GM18951 (cell line): ENCODE measurements around the gene IGF2BP2.

ENCODE experiments used
- POLR2A ChIP-seq: IDR thresholded peaks from 4 replicates; pipeline ENCODE4 v1.6.1; 2011; ENCODE audit warnings: mild to moderate bottlenecking; ENCODE audit not compliant: insufficient read length, insufficient read depth; ENCODE audit errors: extremely low read depth
- in situ Hi-C: fragments of 300-500 bp; cut with MboI; formaldehyde crosslinking; loops from one replicate; pipeline ENCODE4 v1.12.0; 2022; ENCODE audit warnings: low sequenced_read_pairs, mixed read lengths, inconsistent platforms; ENCODE audit not compliant: unreplicated experiment

Gene IGF2BP2

DNA sequence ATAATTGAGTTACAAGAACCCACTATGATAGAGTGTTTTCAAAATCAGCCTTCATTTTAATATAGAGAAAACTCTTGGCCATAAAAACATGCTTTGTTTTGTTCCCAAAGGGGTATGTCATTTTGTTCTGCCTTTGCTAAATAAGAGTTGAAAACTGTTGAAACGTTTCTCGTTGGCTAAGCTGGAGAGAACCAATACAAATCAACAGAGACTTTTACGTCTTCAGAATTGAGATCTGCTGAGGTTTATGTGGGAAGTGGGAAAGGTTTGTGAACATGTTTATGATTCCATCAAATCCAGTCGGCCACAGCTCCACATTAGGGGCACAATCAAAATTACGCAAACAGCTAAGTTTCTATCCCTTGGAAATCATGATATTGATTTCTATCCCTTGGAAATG, 102.0 kb downstream of the IGF2BP2 start:
- no peak for TF ChIP-seq POLR2A
- in situ Hi-C loops, result no loop called here

DNA sequence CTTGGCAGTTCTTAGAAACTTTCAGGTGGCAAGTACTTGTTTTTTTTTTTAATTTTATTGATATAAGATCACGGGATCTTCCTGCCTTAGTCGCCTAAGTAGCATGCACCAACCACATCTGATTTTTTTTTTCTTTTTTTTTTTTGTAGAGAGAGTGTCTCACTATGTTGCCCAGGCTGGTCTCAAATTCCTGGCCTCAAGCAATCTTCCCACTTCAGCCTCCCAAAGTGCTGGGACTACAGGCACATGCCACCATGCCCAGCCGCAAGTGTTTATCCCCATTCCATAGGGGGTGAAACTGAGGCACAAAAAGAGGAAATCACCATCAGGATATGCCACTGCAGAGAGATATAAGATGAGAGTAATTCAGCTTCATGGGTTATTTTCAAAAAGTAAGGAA, 102.9 kb downstream of the IGF2BP2 start:
- in situ Hi-C loops, result no loop called here
- no peak for TF ChIP-seq POLR2A

- no peak for TF ChIP-seq POLR2A
- in situ Hi-C loops, result no loop called here
Observed at GRCh38 chr3:185720326-185720725, 104.5 kb downstream of the IGF2BP2 start.

DNA sequence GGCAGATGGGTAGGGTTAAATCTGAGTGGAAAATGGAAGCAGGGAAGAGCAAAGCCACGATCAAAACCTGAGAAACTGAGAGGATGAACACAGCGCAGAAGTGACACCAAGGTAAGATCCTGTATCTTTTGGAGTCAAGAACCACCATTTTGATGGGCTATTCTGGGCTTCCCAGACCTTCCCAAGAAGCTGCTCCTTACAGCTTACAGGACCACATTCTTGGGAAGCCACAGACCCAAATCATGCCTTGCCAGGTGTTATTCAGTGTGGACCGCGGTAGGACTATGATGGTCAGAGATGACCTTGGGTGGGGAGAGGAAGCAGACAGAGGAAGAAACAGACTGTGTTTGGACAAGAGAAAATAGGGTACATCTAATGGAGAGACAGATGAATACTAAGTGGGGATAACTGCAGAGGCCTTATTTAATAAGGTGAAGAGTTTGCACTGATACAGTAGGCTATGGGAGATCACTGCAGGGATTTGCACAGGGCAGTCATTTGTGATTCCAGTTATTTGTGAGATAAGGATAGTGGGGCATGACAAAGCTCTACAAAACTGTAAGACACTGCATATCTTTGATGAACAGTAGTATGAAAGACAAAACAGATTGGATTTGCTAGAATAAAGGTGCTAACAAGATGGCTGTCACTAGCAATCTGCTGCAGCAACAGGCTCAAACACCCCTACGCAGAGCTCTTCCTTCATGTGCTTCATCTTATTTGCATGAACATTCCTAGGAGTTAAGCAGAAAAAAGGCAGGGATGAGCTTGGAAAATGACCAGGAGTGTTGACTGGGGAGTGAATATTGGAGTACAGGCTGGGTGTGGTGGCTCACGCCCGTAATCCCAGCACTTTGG, 105.9 kb downstream of the IGF2BP2 start:
- TF ChIP-seq POLR2A, result no peak
- in situ Hi-C loops, result no loop called here

DNA sequence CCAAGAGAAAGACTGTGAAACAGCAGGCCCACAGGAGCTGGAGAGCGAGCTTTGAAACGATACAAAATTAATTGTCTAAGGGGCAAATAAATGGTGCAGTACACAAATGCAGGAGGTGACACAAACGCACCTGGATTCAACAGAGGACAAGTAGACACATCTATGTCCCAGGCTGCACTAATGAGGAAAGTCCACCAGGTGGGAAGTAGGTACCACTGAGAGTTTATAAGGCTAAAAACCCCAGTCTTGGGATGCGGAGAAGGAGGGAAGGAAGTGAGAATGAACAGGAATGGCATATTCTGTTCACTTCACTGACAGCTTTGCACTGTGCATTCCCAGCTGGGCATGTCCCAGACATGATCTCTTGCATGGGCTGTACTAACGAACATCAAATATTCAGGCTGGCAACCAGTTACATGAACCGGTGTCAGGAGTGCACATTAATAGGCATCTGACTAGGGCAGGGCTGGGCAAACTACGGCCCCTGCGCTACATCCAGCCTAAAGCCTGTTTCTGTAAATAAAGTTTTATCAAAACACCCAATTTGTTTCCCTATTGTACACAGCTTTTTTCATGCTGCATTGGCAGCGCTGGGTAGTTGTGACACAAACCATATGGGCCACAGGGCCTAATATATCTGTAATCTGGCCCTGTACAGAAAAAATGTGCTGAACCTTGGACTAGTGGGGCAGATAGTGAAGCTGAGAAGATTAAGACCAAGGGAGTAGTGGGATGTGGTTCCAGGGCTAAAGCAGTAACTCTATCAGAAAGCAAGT, 107.0 kb downstream of the IGF2BP2 start:
- no peak for TF ChIP-seq POLR2A
- in situ Hi-C loops, result no loop called here

- TF ChIP-seq POLR2A, result no peak
- in situ Hi-C loops, result no loop called here
Observed at GRCh38 chr3:185717121-185717520, 107.7 kb downstream of the IGF2BP2 start.

- in situ Hi-C loops, result no loop called here
- no peak for TF ChIP-seq POLR2A
Observed at GRCh38 chr3:185716436-185717108, 108.3 kb downstream of the IGF2BP2 start.

DNA sequence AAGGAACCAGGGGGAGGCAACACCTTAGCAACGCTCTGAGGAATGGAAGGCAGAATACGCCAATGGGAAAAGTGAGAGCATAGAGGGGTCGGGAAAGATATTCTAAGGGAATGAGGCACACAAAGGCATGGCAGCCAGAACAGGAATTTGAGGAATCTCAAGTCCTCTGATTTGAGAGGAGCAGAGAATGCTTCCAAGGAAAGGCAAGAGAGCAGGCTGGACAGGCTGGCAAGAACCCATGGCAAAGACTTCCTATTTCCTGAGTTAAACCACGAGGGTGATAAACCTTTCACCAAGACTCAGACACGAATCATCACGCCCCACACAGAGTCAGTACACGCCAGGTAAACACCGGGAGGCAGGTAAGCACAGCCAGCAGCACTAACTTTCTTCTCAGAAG, 109.8 kb downstream of the IGF2BP2 start:
- in situ Hi-C loops, result no loop called here
- TF ChIP-seq POLR2A, result no peak

GRCh38 chr3:185714085-185714484, 110.8 kb downstream of the IGF2BP2 start:
- in situ Hi-C loops, result no loop called here
- TF ChIP-seq POLR2A, result no peak

GRCh38 chr3:185713015-185713414, 111.8 kb downstream of the IGF2BP2 start:
- in situ Hi-C loops, result no loop called here
- TF ChIP-seq POLR2A, result no peak

DNA sequence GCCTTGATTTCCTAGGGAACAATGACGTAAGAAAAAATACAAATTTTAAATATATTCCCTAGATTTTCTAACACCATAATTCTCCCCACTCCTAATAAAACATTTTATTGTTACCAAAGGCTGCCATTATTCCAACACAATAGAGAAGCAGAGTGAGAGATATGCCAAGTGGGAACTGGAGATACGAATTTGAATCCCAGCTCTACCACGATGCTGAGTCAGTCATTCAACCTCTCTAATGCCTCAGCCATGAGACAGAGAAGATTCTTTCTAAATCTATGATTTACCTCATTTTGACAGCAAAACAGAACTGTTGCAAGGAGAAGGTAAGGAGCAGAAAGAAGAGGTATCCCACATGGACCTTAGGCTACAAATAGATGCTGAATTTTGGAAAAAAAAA, 112.5 kb downstream of the IGF2BP2 start:
- in situ Hi-C loops, result no loop called here
- TF ChIP-seq POLR2A, result no peak

DNA sequence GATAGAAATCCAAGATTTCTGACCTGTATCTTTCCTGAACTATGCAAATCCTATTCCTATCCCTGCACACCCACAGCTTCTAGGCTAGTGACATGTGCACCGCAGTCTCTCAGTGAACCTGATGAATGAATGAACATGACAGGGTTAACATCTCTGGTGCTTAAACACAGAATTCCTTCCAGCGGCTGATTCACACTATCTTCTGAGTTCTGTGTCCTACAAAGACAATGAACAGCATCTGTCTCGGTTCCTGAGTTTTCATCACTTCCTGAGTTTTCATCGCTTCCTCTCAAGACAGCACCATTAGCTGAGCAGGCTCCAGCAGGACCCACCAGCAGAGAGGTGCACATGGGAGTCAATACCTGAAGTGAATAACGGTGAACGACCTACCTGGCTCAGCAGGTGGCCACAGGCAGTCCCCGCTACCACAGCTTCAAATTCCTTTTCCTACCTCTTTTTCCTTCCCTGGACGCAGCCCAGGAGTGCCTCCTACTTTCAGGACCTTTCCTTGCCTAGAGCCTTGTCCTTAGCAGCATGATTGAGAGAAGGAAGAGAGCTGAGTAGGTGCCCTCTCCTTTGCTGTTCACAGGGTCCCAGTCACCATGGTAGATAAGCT, 113.5 kb downstream of the IGF2BP2 start:
- in situ Hi-C loops, result no loop called here
- TF ChIP-seq POLR2A, result no peak
